HFF-Myc (cell line): ENCODE data around the gene TMEM217.
"Not testable (repeated sequence)": the region's sequence is repeated elsewhere in the genome, so short reads cannot be mapped to it uniquely, and the experiment has no call there.

Source experiments
- DNase-seq: peaks from one replicate; pipeline ENCODE4 v3.0.0-alpha.2; 2011; ENCODE audit warnings: low read depth; ENCODE audit errors: extremely low read depth
- H3K4me3 ChIP-seq: replicated peaks from 2 replicates; pipeline ENCODE4 v1.5.1; 2011; ENCODE audit warnings: low read depth, mild to moderate bottlenecking, control low read depth, low read length
- TF ChIP-seq, protein P1 (sequence below): IDR thresholded peaks from 2 replicates; pipeline ENCODE4 v1.5.1; 2012; ENCODE audit warnings: mild to moderate bottlenecking, low read depth, low read length, control low read depth; ENCODE audit errors: missing control alignments

TMEM217 gene

DNA sequence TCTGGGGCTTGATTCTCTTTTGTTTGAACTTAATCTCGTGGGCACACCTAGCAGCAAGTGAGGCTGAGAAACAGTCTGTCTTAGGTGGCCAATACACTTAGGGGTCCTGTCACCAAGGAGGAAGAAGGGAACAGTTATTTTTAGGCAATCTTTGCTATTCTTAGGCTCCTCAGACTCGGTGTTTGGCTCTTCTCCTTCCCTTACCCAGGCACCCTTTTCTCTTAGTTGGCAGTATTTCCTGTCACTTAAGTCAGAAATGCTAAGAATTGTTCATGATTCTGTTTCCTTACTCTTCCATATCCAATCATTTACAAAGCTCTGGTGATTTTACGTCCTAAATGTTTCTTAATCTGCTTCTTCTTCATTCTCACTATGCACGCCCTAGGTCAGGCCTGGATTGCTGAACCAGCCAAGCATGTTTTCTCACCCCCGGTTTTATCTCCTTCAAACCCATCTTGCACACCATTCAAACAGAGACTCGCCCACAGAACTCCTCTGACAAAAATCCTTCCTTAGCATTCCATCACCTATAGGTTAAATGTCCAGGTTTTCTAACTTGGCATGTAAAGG lies 45.2 kb upstream of the TMEM217 start:
- TF ChIP-seq, protein P1, sequence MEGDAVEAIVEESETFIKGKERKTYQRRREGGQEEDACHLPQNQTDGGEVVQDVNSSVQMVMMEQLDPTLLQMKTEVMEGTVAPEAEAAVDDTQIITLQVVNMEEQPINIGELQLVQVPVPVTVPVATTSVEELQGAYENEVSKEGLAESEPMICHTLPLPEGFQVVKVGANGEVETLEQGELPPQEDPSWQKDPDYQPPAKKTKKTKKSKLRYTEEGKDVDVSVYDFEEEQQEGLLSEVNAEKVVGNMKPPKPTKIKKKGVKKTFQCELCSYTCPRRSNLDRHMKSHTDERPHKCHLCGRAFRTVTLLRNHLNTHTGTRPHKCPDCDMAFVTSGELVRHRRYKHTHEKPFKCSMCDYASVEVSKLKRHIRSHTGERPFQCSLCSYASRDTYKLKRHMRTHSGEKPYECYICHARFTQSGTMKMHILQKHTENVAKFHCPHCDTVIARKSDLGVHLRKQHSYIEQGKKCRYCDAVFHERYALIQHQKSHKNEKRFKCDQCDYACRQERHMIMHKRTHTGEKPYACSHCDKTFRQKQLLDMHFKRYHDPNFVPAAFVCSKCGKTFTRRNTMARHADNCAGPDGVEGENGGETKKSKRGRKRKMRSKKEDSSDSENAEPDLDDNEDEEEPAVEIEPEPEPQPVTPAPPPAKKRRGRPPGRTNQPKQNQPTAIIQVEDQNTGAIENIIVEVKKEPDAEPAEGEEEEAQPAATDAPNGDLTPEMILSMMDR = no peak
- H3K4me3 ChIP-seq = no peak overlapping the region
- DNase-seq = no peak

DNA sequence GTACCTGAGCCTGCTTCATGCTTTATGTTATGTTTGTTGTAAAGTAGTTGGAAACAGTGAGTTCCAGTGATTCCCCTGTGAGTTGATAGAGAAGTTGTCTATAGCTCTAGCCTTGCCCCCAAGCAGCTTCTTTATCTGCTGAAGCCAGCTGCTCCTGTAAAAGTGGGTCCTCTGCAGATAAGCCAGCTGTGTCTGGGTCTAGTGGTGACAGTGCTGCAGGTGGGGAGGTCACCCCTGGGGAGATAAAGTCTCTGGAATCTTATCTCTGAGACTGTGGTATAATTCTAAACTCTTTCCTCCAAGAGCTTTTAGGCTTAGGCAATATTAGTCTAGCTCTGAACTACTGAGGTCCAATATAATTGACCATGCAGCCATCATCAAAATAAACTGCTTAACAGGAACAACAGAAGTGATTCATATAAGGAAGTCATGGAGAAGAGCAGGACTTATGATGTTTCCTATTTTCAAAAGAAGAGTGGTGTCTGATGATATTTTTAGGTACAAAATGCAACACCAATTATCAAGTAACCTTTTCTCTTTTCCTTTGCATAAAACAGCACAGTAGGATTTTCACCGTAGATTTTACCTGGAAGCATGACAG lies 44.2 kb upstream of the TMEM217 start:
- TF ChIP-seq, protein P1 = no peak
- no peak for DNase-seq
- no peak overlapping the region for H3K4me3 ChIP-seq

DNA sequence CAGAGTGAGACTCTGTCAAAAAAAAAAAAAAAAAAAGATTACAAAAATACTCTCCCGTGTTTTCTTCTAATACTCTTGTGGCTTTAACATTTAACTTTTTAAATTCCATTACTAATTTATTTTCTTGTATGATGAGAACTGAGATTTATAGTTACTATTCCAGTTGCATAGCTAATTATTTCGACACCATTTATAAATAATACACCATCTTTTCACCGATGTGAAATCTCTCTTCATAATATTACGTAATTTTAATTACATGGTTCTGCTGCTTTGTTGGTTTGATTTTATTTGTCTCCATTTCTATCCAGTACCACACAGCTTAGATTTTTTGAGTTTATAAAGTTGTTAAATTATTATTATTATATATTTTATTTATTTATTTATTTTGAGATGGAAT lies 42.0 kb upstream of the TMEM217 start:
- H3K4me3 ChIP-seq = no peak overlapping the region
- DNase-seq = no peak
- TF ChIP-seq, protein P1 = no peak

GRCh38 chr6:37298958-37299357 lies 41.0 kb upstream of the TMEM217 start:
- TF ChIP-seq, protein P1 = no peak
- H3K4me3 ChIP-seq = no peak overlapping the region
- no peak for DNase-seq

DNA sequence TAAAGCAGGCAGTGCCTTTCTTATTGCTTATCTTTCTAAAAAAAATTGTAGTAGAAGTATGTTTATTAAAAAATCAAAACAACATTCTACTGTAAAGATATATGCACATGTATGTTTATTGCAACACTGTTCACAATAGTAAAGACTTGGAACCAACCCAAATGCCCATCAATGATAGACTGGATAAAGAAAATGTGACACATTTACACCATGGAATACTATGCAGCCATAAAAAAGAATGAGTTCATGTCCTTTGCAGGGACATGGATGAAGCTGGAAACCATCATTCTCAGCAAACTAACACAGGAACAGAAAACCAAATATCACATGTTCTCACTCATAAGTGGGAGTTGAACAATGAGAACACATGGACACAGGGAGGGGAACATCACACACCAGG lies 39.7 kb upstream of the TMEM217 start:
- not testable (repeated sequence) for H3K4me3 ChIP-seq, DNase-seq

DNA sequence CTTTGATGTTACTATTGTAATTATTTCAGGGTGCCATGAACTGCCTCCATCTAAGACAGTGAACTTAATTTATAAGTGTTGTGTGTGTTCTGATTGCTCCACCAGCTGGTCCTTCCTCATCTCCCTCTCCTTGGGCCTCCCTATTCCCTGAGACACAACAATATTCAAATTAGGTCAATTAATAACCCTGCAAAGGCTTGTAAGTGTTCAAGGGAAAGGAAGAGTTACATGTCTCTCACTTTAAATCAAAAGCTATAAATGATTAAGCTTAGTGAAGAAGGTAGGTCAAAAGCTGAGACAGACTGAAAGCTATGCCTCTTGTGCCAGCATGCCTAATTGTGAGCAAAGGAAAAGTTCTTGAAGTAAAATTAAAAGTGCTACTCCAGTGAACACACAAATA lies 35.5 kb upstream of the TMEM217 start:
- DNase-seq = no peak
- TF ChIP-seq, protein P1 = no peak
- H3K4me3 ChIP-seq = no peak overlapping the region

GRCh38 chr6:37289931-37290330 lies 32.0 kb upstream of the TMEM217 start:
- H3K4me3 ChIP-seq = no peak overlapping the region
- TF ChIP-seq, protein P1 = no peak
- DNase-seq = no peak
